ENCODE results near the gene SRRD. TPM values are rescaled to one million over a fixed set of nuclear protein-coding genes. Genes with fewer than 3 reads are reported as not detected.

The SRRD gene
- total RNA-seq, 2 experiments from 2014 or later: 23.1 to 33.0 TPM

DNA sequence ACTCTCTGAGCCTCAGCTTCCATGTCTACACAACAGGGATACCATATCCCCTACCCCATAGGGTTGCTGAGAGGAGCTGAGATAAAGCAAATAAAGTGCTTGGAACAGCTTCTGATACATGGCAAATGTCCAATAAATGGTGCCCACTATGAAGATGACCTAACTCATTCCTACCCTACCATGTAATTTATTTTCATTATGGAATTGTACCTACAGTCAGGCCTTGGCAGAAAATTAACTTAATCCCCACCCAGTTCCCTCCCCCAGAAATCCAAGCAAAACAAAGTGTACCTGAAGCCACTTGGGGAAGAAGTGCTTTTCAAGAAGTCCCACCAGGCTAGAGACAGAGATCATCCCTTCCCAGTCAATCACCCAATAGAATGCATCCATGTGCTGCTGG is 10.8 kb downstream of the SRRD start:
- Histone ChIP-seq H3K79me2 (ENCODE audit: insufficient read depth, low read depth, low read length) (no peaks in the 10 kb centered on the region), H3K4me2 (ENCODE audit: low read length) (no peak overlapping the region), H3K36me3 (ENCODE audit: insufficient read depth, low read length) (peaks cover 99% of the 10 kb centered on the region), H3K9me2 (ENCODE audit: insufficient read depth, low read length) (no peaks in the 10 kb centered on the region), H3K27ac (ENCODE audit: low read depth, low read length, poor library complexity, severe bottlenecking) (no peak overlapping the region), H2AFZ (ENCODE audit: low read length) (no peak overlapping the region), H3K4me3 (ENCODE audit: low read depth, low read length, poor library complexity, severe bottlenecking) (no peak overlapping the region), H3K4me1 (ENCODE audit: insufficient read depth, low read length, poor library complexity, severe bottlenecking) (peaks cover 3% of the 10 kb centered on the region), H3K9me3 (ENCODE audit: low read length) (no peaks in the 10 kb centered on the region), H4K20me1 (ENCODE audit: insufficient read depth, low read length) (no peaks in the 10 kb centered on the region)
- ChIA-PET CTCF (ENCODE audit: unreplicated experiment) (no interaction called here), POLR2A (interaction anchor here (0.5 to 1.0 kb wide), 2 partner anchors 18 to 106 kb away, joined by 3 read pairs; partner anchors contain the start of gene TFIP11)
- DNase-seq (ENCODE audit: low spot score): no peak
- TF ChIP-seq, protein P1, sequence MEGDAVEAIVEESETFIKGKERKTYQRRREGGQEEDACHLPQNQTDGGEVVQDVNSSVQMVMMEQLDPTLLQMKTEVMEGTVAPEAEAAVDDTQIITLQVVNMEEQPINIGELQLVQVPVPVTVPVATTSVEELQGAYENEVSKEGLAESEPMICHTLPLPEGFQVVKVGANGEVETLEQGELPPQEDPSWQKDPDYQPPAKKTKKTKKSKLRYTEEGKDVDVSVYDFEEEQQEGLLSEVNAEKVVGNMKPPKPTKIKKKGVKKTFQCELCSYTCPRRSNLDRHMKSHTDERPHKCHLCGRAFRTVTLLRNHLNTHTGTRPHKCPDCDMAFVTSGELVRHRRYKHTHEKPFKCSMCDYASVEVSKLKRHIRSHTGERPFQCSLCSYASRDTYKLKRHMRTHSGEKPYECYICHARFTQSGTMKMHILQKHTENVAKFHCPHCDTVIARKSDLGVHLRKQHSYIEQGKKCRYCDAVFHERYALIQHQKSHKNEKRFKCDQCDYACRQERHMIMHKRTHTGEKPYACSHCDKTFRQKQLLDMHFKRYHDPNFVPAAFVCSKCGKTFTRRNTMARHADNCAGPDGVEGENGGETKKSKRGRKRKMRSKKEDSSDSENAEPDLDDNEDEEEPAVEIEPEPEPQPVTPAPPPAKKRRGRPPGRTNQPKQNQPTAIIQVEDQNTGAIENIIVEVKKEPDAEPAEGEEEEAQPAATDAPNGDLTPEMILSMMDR (conservative IDR thresholded peaks at IDR 0.05; ENCODE audit: low read length): no peak
- no peak for TF ChIP-seq EZH2phosphoT487 (IDR thresholded peaks at IDR 0.05; ENCODE audit: borderline replicate concordance, low read depth, low read length)
- BruUV-seq (replicated peaks): no TSS peak
- intact Hi-C loops (cut with micrococcal nuclease; ENCODE audit: unreplicated experiment): no loop called here

DNA sequence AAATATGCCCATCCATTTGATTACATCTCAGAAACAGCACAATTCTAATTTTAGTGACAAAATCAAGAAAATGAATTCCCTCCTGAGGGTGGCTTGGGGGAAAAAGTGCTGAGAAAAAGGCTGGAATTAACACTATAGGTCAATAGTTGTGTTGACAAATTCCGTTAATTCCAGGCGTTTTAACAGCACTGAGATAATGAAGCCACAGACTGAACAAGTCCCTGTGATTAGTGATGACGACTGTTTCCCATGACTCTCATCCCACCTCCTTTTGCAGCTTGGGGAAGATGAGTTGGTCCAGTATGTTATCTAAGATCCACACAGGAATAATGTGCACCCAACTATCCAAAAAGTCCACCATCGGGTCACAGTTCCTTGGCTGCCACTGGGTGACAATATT is 12.8 kb downstream of the SRRD start:
- no TSS peak for BruUV-seq (replicated peaks)
- H2AFZ ChIP-seq (ENCODE audit: low read length): no peak overlapping the region
- CTCF ChIA-PET (ENCODE audit: unreplicated experiment): interaction anchor here (1.1 kb wide), 1 partner anchor 171 kb away, joined by 3 read pairs; no protein-coding TSS in a partner anchor
- intact Hi-C loops (cut with micrococcal nuclease; ENCODE audit: unreplicated experiment): no loop called here
- no peaks in the 10 kb centered on the region for H3K4me1 ChIP-seq (ENCODE audit: insufficient read depth, low read length, poor library complexity, severe bottlenecking)
- H3K79me2 ChIP-seq (ENCODE audit: insufficient read depth, low read depth, low read length): no peaks in the 10 kb centered on the region
- no peaks in the 10 kb centered on the region for H3K9me2 ChIP-seq (ENCODE audit: insufficient read depth, low read length)
- POLR2A ChIA-PET: no interaction called here
- no peak for DNase-seq (ENCODE audit: low spot score)
- no peaks in the 10 kb centered on the region for H3K9me3 ChIP-seq (ENCODE audit: low read length)
- H3K4me3 ChIP-seq (ENCODE audit: low read depth, low read length, poor library complexity, severe bottlenecking): no peak overlapping the region
- TF ChIP-seq, protein P1 (conservative IDR thresholded peaks at IDR 0.05; ENCODE audit: low read length): no peak
- no peak for TF ChIP-seq EZH2phosphoT487 (IDR thresholded peaks at IDR 0.05; ENCODE audit: borderline replicate concordance, low read depth, low read length)
- no peaks in the 10 kb centered on the region for H4K20me1 ChIP-seq (ENCODE audit: insufficient read depth, low read length)
- H3K4me2 ChIP-seq (ENCODE audit: low read length): no peak overlapping the region
- H3K36me3 ChIP-seq (ENCODE audit: insufficient read depth, low read length): peaks cover 97% of the 10 kb centered on the region
- H3K27ac ChIP-seq (ENCODE audit: low read depth, low read length, poor library complexity, severe bottlenecking): no peak overlapping the region

DNA sequence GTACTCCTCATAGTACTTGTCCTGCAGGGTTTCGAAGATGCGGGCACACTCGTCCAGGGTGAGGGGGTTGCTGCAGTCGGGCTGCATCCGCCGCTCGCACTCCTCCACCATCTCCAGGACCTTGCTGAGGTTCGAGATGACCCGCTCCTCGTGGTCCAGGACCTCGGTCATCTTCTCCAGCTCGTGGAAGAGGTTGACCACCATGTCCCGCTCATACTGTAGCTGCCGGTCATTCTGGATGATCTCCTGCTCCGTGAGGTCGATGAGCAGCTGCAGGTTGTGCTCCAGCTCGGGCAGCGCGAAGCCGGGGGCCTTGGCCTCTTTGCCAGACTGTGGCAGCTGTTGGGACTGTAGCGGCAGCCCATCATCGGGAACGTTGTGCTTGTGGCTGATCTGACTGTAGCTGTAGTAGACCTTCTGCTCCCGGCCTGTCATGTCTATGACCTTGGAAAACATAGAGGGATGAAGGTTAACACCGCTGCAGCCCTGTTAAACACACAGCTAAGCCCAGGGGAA is 15.6 kb downstream of the SRRD start:
- H4K20me1 ChIP-seq (ENCODE audit: insufficient read depth, low read length): no peaks in the 10 kb centered on the region
- intact Hi-C loops (cut with micrococcal nuclease; ENCODE audit: unreplicated experiment): no loop called here
- H3K4me3 ChIP-seq (ENCODE audit: low read depth, low read length, poor library complexity, severe bottlenecking): no peak overlapping the region
- TF ChIP-seq, protein P1 (conservative IDR thresholded peaks at IDR 0.05; ENCODE audit: low read length): no peak
- no peak for TF ChIP-seq EZH2phosphoT487 (IDR thresholded peaks at IDR 0.05; ENCODE audit: borderline replicate concordance, low read depth, low read length)
- no peak overlapping the region for H3K27ac ChIP-seq (ENCODE audit: low read depth, low read length, poor library complexity, severe bottlenecking)
- H3K4me1 ChIP-seq (ENCODE audit: insufficient read depth, low read length, poor library complexity, severe bottlenecking): peaks cover 23% of the 10 kb centered on the region
- H3K4me2 ChIP-seq (ENCODE audit: low read length): no peak overlapping the region
- no TSS peak for BruUV-seq (replicated peaks)
- no peaks in the 10 kb centered on the region for H3K79me2 ChIP-seq (ENCODE audit: insufficient read depth, low read depth, low read length)
- no peak for DNase-seq (ENCODE audit: low spot score)
- POLR2A ChIA-PET: interaction anchor here (0.6 kb wide), 1 partner anchor 92 kb away, joined by 4 read pairs; no protein-coding TSS in a partner anchor
- no peaks in the 10 kb centered on the region for H3K9me2 ChIP-seq (ENCODE audit: insufficient read depth, low read length)
- CTCF ChIA-PET (ENCODE audit: unreplicated experiment): no interaction called here
- H3K9me3 ChIP-seq (ENCODE audit: low read length): no peaks in the 10 kb centered on the region
- H2AFZ ChIP-seq (ENCODE audit: low read length): no peak overlapping the region
- H3K36me3 ChIP-seq (ENCODE audit: insufficient read depth, low read length): peaks cover 96% of the 10 kb centered on the region

Measured in OCI-LY7 (cell line).